Activated T-helper 17 cell treated with anti-CD3 and anti-CD28 coated beads, Interleukin-2, amount 50 U/mL, for 72 hours (primary cell): ENCODE results near the gene TMEFF2. TPM values are rescaled to one million over a fixed set of nuclear protein-coding genes. Genes with fewer than 3 reads are reported as not detected.

Experiments
- ATAC-seq: fragments of 150-1000 bp; cut with Tn5 transposase; replicated peaks from 2 replicates; pipeline ENCODE4 v1.10.0; 2021; ENCODE audit warnings: mild to moderate bottlenecking, moderate library complexity
- H3K27ac Mint-ChIP-seq: one replicate; pipeline ENCODE4 v1.8.0; 2022; ENCODE audit warnings: mixed read lengths
- H3K27me3 Mint-ChIP-seq: one replicate; pipeline ENCODE4 v1.8.0; 2022; ENCODE audit warnings: mixed read lengths
- H3K36me3 Mint-ChIP-seq: one replicate; pipeline ENCODE4 v1.8.0; 2022; ENCODE audit warnings: low read depth, mild to moderate bottlenecking, mixed read lengths
- H3K4me1 Mint-ChIP-seq: one replicate; pipeline ENCODE4 v1.8.0; 2022; ENCODE audit warnings: mixed read lengths
- H3K4me3 Mint-ChIP-seq: one replicate; pipeline ENCODE4 v1.8.0; 2022; ENCODE audit warnings: mild to moderate bottlenecking, mixed read lengths
- H3K9me3 Mint-ChIP-seq: one replicate; pipeline ENCODE4 v1.8.0; 2022; ENCODE audit warnings: mixed read lengths
- total RNA-seq, 2 donors: library from RNA; stranded (reverse); gene quantifications; one replicate each; pipeline ENCODE4 v1.2.3, GENCODE V29; 2022

The TMEFF2 gene
- total RNA-seq, 2 donors from 2014 or later = not detected

GRCh38 chr2:191952515-191953270 lies 242.0 kb downstream of the TMEFF2 start:
- H3K4me1 Mint-ChIP-seq = no peaks in the 10 kb centered on the region
- no peak for ATAC-seq
- peaks cover 10% of the 10 kb centered on the region for H3K27me3 Mint-ChIP-seq
- no peak overlapping the region for H3K4me3 Mint-ChIP-seq
- no peak overlapping the region for H3K27ac Mint-ChIP-seq
- H3K9me3 Mint-ChIP-seq = no peaks in the 10 kb centered on the region
- no peaks in the 10 kb centered on the region for H3K36me3 Mint-ChIP-seq

GRCh38 chr2:191951832-191952231 lies 242.9 kb downstream of the TMEFF2 start:
- no peak overlapping the region for H3K4me3 Mint-ChIP-seq
- no peaks in the 10 kb centered on the region for H3K36me3 Mint-ChIP-seq
- ATAC-seq = no peak
- no peaks in the 10 kb centered on the region for H3K9me3 Mint-ChIP-seq
- H3K4me1 Mint-ChIP-seq = no peaks in the 10 kb centered on the region
- peaks cover 11% of the 10 kb centered on the region for H3K27me3 Mint-ChIP-seq
- no peak overlapping the region for H3K27ac Mint-ChIP-seq

DNA sequence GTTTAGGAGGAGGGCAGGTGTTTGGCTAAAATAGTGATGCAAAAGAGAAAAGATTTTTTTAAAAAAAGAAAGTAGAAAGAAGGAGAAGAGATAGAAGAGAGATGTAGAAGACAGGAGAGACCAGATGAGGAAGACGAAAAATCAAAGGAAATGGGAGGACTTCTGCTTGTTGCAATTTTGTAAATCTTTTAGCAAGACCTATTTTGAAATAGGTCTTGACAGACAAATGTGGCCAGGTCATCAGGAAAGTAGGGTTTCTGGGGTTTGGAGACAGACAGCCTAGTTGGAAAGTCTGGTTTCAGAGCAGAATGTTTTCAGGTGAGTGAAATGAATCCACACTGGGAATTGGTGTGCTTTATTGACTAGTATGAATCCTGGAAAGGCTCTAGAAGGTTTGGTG lies 243.4 kb downstream of the TMEFF2 start:
- H3K27me3 Mint-ChIP-seq = peaks cover 11% of the 10 kb centered on the region
- H3K36me3 Mint-ChIP-seq = no peaks in the 10 kb centered on the region
- H3K4me3 Mint-ChIP-seq = no peak overlapping the region
- no peak overlapping the region for H3K27ac Mint-ChIP-seq
- no peaks in the 10 kb centered on the region for H3K9me3 Mint-ChIP-seq
- no peak for ATAC-seq
- H3K4me1 Mint-ChIP-seq = no peaks in the 10 kb centered on the region

GRCh38 chr2:191950132-191950874 lies 244.4 kb downstream of the TMEFF2 start:
- no peaks in the 10 kb centered on the region for H3K36me3 Mint-ChIP-seq
- H3K4me3 Mint-ChIP-seq = no peak overlapping the region
- no peak overlapping the region for H3K27ac Mint-ChIP-seq
- peaks cover 8% of the 10 kb centered on the region for H3K27me3 Mint-ChIP-seq
- H3K4me1 Mint-ChIP-seq = no peaks in the 10 kb centered on the region
- no peak for ATAC-seq
- H3K9me3 Mint-ChIP-seq = no peaks in the 10 kb centered on the region

DNA sequence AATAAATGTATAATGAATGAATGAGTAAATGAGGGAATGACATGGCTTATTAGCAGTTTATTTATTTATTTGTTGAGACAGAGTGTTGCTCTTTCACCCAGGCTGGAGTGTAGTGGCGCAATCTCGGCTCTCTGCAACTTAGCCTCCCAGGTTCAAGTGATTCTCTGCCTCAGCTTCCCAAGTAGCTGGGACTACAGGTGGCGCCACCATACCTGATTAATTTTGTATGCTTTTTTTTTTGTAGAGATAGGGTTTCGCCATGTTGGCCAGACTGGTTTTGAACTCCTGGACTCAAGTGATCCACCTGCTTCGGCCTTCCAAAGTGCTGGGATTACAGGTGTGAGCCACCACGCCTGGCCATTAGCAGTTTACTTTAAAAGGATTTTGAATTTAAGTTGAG lies 247.5 kb downstream of the TMEFF2 start:
- H3K4me3 Mint-ChIP-seq = no peak overlapping the region
- no peaks in the 10 kb centered on the region for H3K9me3 Mint-ChIP-seq
- ATAC-seq = no peak
- peaks cover 6% of the 10 kb centered on the region for H3K27me3 Mint-ChIP-seq
- no peaks in the 10 kb centered on the region for H3K36me3 Mint-ChIP-seq
- H3K4me1 Mint-ChIP-seq = no peaks in the 10 kb centered on the region
- H3K27ac Mint-ChIP-seq = no peak overlapping the region

- no peak overlapping the region for H3K4me3 Mint-ChIP-seq
- no peaks in the 10 kb centered on the region for H3K9me3 Mint-ChIP-seq
- H3K27me3 Mint-ChIP-seq = peaks cover 7% of the 10 kb centered on the region
- H3K4me1 Mint-ChIP-seq = no peaks in the 10 kb centered on the region
- no peaks in the 10 kb centered on the region for H3K36me3 Mint-ChIP-seq
- H3K27ac Mint-ChIP-seq = no peak overlapping the region
- ATAC-seq = no peak
Measured at GRCh38 chr2:191946471-191947182, 248.1 kb downstream of the TMEFF2 start.

DNA sequence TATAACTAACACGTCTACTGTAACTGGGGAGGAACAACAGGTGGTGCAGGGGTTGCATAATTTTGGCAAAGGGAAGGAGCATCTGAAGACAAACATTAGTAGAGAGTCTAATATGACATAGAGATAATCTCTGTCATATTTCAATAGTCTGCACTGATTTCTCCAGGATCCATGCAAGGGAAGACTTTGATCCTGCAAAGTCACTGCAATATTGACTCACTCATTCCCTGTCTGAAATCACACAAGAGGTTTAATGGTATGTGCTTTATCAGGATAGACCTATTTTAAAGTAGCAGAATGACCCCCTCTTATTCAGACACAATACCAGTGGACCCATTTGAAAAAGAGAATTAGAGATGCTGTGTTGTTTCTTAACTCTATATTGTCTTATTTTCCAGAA lies 249.1 kb downstream of the TMEFF2 start:
- H3K27ac Mint-ChIP-seq = no peak overlapping the region
- peaks cover 7% of the 10 kb centered on the region for H3K27me3 Mint-ChIP-seq
- ATAC-seq = no peak
- no peak overlapping the region for H3K4me3 Mint-ChIP-seq
- H3K9me3 Mint-ChIP-seq = no peaks in the 10 kb centered on the region
- H3K4me1 Mint-ChIP-seq = no peaks in the 10 kb centered on the region
- no peaks in the 10 kb centered on the region for H3K36me3 Mint-ChIP-seq

GRCh38 chr2:191942739-191943103 lies 252.0 kb downstream of the TMEFF2 start:
- H3K36me3 Mint-ChIP-seq = no peaks in the 10 kb centered on the region
- no peak overlapping the region for H3K27ac Mint-ChIP-seq
- no peak overlapping the region for H3K4me3 Mint-ChIP-seq
- ATAC-seq = no peak
- H3K9me3 Mint-ChIP-seq = no peaks in the 10 kb centered on the region
- peaks cover 21% of the 10 kb centered on the region for H3K27me3 Mint-ChIP-seq
- H3K4me1 Mint-ChIP-seq = no peaks in the 10 kb centered on the region

DNA sequence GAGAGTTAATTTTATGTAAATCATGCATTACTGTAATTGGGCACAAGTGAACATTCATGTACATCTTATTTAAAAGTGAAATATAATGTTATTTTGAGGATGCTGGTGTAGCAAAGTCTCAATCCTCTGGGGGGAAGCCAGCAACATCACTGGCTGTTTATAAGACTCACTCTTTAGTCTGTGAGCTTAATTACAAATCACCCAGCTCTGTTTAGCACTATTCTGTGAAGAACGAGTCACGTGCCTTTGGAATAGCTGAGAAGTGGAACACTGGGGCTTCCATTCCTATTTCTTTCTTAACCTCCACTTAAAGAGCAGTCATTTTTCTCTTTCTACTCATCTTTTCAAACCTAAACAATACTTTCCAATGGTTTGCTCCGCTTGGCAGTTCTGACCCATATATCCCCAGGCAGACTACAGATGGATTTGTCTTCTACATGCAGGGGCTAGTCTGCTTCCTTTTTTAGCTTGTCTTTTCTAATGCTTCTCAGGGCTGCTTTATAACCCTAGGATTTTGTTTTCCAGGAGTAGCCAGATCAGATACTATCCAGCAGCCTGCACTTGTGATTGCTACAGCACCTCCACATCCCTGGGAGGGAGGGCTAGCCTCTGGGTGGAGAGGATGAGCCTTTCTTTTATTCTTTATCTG lies 252.5 kb downstream of the TMEFF2 start:
- ATAC-seq = no peak
- H3K27ac Mint-ChIP-seq = no peak overlapping the region
- H3K4me1 Mint-ChIP-seq = no peaks in the 10 kb centered on the region
- no peak overlapping the region for H3K4me3 Mint-ChIP-seq
- no peaks in the 10 kb centered on the region for H3K36me3 Mint-ChIP-seq
- peaks cover 19% of the 10 kb centered on the region for H3K27me3 Mint-ChIP-seq
- H3K9me3 Mint-ChIP-seq = no peaks in the 10 kb centered on the region

- Mint-ChIP-seq H3K27me3 (peaks cover 19% of the 10 kb centered on the region), H3K4me3 (no peak overlapping the region), H3K4me1 (no peaks in the 10 kb centered on the region), H3K9me3 (no peaks in the 10 kb centered on the region), H3K36me3 (no peaks in the 10 kb centered on the region), H3K27ac (no peak overlapping the region)
- no peak for ATAC-seq
Measured at GRCh38 chr2:191941376-191941929, 253.3 kb downstream of the TMEFF2 start.

GRCh38 chr2:191938779-191939178 lies 256.0 kb downstream of the TMEFF2 start:
- Mint-ChIP-seq H3K36me3 (no peaks in the 10 kb centered on the region), H3K4me1 (no peaks in the 10 kb centered on the region), H3K27ac (no peak overlapping the region), H3K9me3 (no peaks in the 10 kb centered on the region), H3K27me3 (peaks cover 24% of the 10 kb centered on the region), H3K4me3 (no peak overlapping the region)
- no peak for ATAC-seq

DNA sequence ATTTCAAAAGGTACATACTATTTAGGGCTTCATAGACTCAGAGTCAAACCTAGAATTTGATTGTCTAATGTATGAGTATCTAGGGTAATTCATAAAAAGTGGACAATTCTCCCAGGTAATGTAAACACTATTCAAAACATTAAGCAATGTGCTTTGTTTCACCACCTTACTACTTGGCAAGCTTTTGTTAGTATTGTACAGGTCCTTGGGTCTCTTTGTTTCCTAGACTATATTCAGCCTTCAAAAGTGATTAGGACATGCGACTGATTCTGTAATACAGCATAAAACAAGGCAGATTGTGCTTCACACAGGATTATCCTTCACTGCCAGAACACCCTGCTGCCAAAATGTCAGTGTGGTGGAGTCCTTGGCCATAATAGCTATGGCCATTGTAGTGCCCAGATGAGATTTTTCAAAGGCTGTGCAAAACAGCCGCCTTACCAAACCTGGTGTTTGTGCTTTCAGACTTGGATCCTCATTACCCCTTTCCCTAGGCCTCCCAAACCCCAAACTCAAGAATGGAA lies 257.8 kb downstream of the TMEFF2 start:
- H3K9me3 Mint-ChIP-seq = no peaks in the 10 kb centered on the region
- no peaks in the 10 kb centered on the region for H3K36me3 Mint-ChIP-seq
- no peak for ATAC-seq
- H3K4me1 Mint-ChIP-seq = no peaks in the 10 kb centered on the region
- H3K27ac Mint-ChIP-seq = no peak overlapping the region
- H3K27me3 Mint-ChIP-seq = peaks cover 29% of the 10 kb centered on the region
- no peak overlapping the region for H3K4me3 Mint-ChIP-seq

GRCh38 chr2:191935247-191935646 lies 259.5 kb downstream of the TMEFF2 start:
- H3K27ac Mint-ChIP-seq = no peak overlapping the region
- no peak overlapping the region for H3K4me3 Mint-ChIP-seq
- peaks cover 32% of the 10 kb centered on the region for H3K27me3 Mint-ChIP-seq
- no peaks in the 10 kb centered on the region for H3K4me1 Mint-ChIP-seq
- no peak for ATAC-seq
- no peaks in the 10 kb centered on the region for H3K9me3 Mint-ChIP-seq
- H3K36me3 Mint-ChIP-seq = no peaks in the 10 kb centered on the region
